Stimulated activated CD4-positive, alpha-beta T cell treated with anti-CD3 and anti-CD28 coated beads, Interleukin-4, amount 100 ng/mL, for 24 hours (primary cell): ENCODE measurements around the gene TP53TG3F.
"Not testable (repeated sequence)": the region's sequence is repeated elsewhere in the genome, so short reads cannot be mapped to it uniquely, and the experiment has no call there.

Source experiments
- DNase-seq: peaks from one replicate; pipeline ENCODE4 v3.0.0-alpha.2; 2020

The TP53TG3F gene

GRCh38 chr16:33459312-33459711, at the start of gene TP53TG3F:
TP53TG3F (plus strand) TSS chr16:33459612; CDS start chr16:33459680, 68 bp downstream.
- DNase-seq = not testable (repeated sequence)

GRCh38 chr16:33491611-33492010, 32.2 kb downstream of the TP53TG3F start:
- not testable (repeated sequence) for DNase-seq

- DNase-seq = not testable (repeated sequence)
These were observed 47.8 kb downstream of the TP53TG3F start for GRCh38 chr16:33507231-33507630.

- DNase-seq = not testable (repeated sequence)
These were observed 49.7 kb downstream of the TP53TG3F start for GRCh38 chr16:33509070-33509469.

GRCh38 chr16:33509906-33510305, 50.5 kb downstream of the TP53TG3F start:
- not testable (repeated sequence) for DNase-seq
